ENCODE measurements around the gene TTC28.

- no peak for TF ChIP-seq CTCF (IDR thresholded peaks at IDR 0.05)
- TF ChIP-seq POLR2A (IDR thresholded peaks at IDR 0.05; ENCODE audit: low read depth), result no peak
- no peak for TF ChIP-seq POLR2AphosphoS5 (IDR thresholded peaks at IDR 0.05)
Observed at GRCh38 chr22:27971926-27972325, 707.7 kb downstream of the TTC28 start.

All from esophagus muscularis mucosa (tissue), 3 donors.